HG02840 (cell line): ENCODE data around the gene RNF114.
"Not testable (repeated sequence)": the region's sequence is repeated elsewhere in the genome, so short reads cannot be mapped to it uniquely, and the experiment has no call there.

Experiments
- ATAC-seq: cut with Tn5 transposase; IDR thresholded peaks from one replicate; pipeline ENCODE4 v1.9.1; 2021; ENCODE audit warnings: mild to moderate bottlenecking, moderate library complexity, moderate number of reproducible peaks; ENCODE audit not compliant: unreplicated experiment, low FRiP score

The RNF114 gene

GRCh38 chr20:49924247-49924646 is 11.9 kb upstream of the RNF114 start:
- no peak for ATAC-seq

DNA sequence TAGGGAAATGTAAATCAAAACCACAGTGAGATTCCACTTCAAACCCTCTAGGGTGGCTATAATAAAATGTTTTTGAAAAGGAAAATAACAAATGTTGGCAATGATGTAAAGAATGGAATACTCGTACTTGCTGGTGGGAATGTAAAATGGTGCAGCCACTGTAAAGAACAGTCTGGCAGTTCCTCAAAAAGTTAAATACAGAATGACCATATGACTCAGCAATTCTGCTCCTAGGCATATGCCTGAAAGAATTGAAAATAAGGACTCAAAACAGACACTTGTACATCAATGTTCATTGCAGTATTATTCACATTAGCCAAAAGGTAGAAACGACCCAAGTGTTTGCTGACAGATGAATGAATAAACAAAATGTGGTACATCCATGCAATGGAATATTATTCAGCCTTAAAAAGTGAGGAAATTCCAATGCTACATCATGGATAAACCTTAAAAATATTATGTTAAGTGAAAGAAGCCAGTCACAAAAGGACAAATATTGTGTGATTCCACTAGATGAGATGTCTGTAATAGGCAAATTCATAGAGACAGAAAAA is 10.2 kb upstream of the RNF114 start:
- no peak for ATAC-seq

GRCh38 chr20:49928411-49929141 is 7.6 kb upstream of the RNF114 start:
- no peak for ATAC-seq

DNA sequence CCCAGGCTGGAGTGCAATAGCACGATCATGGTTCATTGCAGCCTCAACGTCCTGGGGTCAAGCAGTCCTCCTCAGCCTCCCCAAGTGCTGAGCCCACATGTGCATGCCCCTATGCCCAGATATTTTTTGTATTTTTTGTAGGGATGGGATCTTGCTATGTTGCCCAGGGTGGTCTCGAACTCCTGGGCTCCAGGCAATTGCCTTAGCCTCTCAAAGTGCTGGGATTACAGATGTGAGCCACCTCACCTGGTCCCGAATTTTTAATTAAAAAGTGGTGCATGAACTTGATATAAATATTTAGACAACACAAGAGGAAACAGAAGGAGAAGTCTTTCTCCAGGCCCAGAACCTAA is 7.1 kb upstream of the RNF114 start:
- ATAC-seq: no peak

DNA sequence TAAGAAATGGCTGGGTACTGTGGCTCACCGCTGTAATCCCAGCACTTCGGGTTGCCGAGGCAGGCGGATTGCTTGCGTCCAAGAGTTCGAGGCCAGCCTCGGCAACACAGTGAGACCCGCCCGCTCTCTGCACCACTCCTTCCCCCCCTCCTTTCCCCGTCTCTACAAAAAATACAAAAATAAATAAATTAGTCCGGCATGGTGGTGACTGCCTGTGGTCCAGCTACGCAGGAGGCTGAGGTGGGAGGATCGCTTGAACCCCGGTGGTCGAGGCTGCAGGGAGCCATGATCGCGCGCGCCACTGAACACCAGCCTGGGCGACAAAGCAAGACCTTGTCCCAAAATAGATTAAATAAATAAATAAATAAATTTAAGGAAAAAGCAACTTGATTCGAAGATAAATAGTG is 448 bp upstream of the RNF114 start:
- ATAC-seq: peak; percentile 16

- no peak for ATAC-seq
Observed at GRCh38 chr20:49937027-49937929, 1.1 kb downstream of the RNF114 start.

GRCh38 chr20:49938173-49939163 is 2.3 kb downstream of the RNF114 start:
- no peak for ATAC-seq

- ATAC-seq: no peak
Observed at GRCh38 chr20:49941456-49941855, 5.3 kb downstream of the RNF114 start.

- ATAC-seq: no peak
Observed at GRCh38 chr20:49942303-49942702, 6.1 kb downstream of the RNF114 start.

GRCh38 chr20:49942942-49943341 is 6.7 kb downstream of the RNF114 start:
- ATAC-seq: no peak

DNA sequence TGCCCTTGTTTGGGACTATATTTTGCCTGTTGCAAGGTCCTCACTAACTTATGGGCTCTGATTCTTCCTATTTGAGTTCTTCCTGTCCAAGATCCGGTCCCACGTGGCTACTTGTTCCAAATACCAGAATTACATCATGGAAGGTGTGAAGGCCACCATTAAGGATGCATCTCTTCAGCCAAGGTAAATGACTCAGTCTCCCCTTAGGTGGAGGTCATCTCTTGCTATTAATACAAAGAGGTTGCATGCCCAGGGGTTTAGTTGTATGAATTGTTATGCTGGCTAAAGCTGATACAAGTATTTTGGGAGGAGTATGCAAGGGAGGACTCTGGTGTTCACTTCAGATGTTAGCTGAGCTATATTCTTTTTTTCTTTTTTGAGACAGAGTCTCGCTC is 9.1 kb downstream of the RNF114 start:
- no peak for ATAC-seq

GRCh38 chr20:49945701-49946477 is 9.7 kb downstream of the RNF114 start:
- no peak for ATAC-seq

DNA sequence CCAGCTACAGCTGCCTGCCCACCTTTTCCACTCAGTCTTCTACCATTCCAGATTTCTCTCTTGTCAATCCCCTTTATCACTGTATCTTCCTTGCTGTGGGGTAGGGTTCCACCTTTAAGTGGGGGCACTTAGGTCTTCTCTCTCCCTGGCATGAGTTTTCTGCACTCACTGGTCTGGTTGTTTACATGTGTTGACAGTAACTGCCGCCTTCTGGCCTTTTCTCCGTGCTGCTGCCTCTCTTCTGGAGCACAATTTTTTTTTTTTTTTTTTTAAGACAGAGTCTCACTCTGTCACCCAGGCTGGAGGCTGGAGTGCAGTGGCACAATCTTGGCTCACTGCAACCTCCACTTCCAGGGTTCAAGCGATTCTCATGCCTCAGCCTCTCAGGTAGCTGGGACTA is 12.0 kb downstream of the RNF114 start:
- ATAC-seq: no peak

- no peak for ATAC-seq
Observed at GRCh38 chr20:49948809-49949507, 12.8 kb downstream of the RNF114 start.

DNA sequence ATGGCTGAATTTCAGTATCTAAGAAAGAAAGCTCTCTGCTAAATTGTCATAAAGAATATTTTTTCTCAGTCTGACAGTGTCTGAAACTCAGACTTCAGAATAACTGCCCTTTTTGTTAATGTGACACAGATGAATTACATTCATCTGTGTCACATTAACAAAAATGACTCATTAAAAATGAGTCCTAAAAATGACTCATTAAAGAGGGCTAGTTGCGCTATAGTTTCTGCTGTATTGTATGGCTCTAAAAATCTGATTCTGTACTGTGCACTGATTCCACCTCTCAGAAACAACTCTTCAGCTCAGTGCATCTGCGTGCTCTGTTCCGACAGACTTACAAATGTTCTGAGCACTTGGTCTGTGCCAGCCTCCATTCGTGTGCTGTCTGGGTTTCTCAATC is 15.0 kb downstream of the RNF114 start:
- ATAC-seq: no peak

GRCh38 chr20:49955167-49955566 is 19.0 kb downstream of the RNF114 start:
- ATAC-seq: no peak

GRCh38 chr20:49955830-49956396 is 19.7 kb downstream of the RNF114 start:
- ATAC-seq: not testable (repeated sequence)

GRCh38 chr20:49956689-49957088 is 20.5 kb downstream of the RNF114 start:
- ATAC-seq: no peak
